HG02981 (cell line): ENCODE measurements around the gene F5.

Source experiments
- ATAC-seq: cut with Tn5 transposase; IDR thresholded peaks from one replicate; pipeline ENCODE4 v1.9.1; 2021; ENCODE audit warnings: mild to moderate bottlenecking, moderate library complexity; ENCODE audit not compliant: unreplicated experiment

F5 gene

GRCh38 chr1:169484101-169484500, 102.2 kb downstream of the F5 start:
- ATAC-seq = no peak

- ATAC-seq = no peak
Observed at GRCh38 chr1:169483500-169483966, 102.7 kb downstream of the F5 start.

GRCh38 chr1:169479363-169480066, 106.8 kb downstream of the F5 start:
- ATAC-seq = no peak

GRCh38 chr1:169478094-169478672, 108.1 kb downstream of the F5 start:
- no peak for ATAC-seq

GRCh38 chr1:169475806-169476387, 110.4 kb downstream of the F5 start:
- no peak for ATAC-seq

GRCh38 chr1:169474302-169474995, 111.8 kb downstream of the F5 start:
- no peak for ATAC-seq

GRCh38 chr1:169473347-169473746, 112.9 kb downstream of the F5 start:
- no peak for ATAC-seq

- ATAC-seq = no peak
Observed at GRCh38 chr1:169472738-169473137, 113.5 kb downstream of the F5 start.

- ATAC-seq = no peak
Observed at GRCh38 chr1:169468982-169469381, 117.3 kb downstream of the F5 start.

GRCh38 chr1:169466259-169467230, 119.7 kb downstream of the F5 start:
- ATAC-seq = no peak

- ATAC-seq = no peak
Observed at GRCh38 chr1:169465281-169465680, 121.0 kb downstream of the F5 start.
